HG03139 (cell line): ENCODE measurements around the gene DZIP1.
A peak's percentile ranks its signal among the peaks of the same experiment; 100 is the strongest.
"Not testable (repeated sequence)": the region's sequence is repeated elsewhere in the genome, so short reads cannot be mapped to it uniquely, and the experiment has no call there.

Experiments
- ATAC-seq: cut with Tn5 transposase; IDR thresholded peaks from one replicate; pipeline ENCODE4 v1.9.1; 2021; ENCODE audit not compliant: unreplicated experiment

Gene DZIP1, protein sequence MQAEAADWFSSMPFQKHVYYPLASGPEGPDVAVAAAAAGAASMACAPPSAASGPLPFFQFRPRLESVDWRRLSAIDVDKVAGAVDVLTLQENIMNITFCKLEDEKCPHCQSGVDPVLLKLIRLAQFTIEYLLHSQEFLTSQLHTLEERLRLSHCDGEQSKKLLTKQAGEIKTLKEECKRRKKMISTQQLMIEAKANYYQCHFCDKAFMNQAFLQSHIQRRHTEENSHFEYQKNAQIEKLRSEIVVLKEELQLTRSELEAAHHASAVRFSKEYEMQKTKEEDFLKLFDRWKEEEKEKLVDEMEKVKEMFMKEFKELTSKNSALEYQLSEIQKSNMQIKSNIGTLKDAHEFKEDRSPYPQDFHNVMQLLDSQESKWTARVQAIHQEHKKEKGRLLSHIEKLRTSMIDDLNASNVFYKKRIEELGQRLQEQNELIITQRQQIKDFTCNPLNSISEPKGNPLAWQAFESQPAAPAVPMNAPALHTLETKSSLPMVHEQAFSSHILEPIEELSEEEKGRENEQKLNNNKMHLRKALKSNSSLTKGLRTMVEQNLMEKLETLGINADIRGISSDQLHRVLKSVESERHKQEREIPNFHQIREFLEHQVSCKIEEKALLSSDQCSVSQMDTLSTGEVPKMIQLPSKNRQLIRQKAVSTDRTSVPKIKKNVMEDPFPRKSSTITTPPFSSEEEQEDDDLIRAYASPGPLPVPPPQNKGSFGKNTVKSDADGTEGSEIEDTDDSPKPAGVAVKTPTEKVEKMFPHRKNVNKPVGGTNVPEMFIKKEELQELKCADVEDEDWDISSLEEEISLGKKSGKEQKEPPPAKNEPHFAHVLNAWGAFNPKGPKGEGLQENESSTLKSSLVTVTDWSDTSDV

GRCh38 chr13:95644601-95645052, at the start of gene DZIP1:
Gene DZIP1, minus strand, starts transcription at chr13:95644706. Its CDS starts 2,677 bp downstream, at chr13:95642029.
- peak; percentile 49 for ATAC-seq

DNA sequence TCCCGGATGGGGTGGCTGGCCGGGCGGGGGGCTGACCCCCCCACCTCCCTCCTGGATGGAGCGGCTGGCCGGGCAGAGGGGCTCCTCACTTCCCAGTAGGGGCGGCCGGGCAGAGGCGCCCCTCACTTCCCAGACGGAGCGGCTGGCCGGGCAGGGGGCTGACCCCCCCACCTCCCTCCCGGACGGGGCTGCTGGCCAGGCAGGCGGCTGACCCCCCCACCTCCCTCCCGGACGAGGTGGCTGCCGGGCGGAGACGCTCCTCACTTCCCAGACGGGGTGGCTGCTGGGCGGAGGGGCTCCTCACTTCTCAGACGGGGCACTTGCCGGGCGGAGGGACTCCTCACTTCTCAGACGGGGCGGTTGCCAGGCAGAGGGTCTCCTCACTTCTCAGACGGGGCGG, 46.5 kb upstream of the DZIP1 start:
- ATAC-seq: not testable (repeated sequence)

DNA sequence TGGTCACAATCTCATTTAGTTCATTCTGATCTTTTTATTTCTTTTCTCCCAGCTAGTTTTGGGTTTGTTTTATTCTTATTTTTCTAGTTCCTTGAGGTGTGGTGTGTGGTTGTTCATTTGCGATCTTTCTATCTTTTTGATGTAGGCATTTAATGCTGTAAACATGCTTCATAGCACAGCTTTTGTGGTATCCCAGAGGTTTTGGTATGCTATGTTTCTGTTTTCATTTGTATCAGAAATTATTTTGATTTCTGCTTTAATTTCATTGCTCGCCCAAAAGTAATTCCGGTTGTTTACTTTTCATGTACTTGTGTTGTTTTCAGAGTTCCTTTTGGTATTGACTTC, 45.0 kb upstream of the DZIP1 start:
- no peak for ATAC-seq

DNA sequence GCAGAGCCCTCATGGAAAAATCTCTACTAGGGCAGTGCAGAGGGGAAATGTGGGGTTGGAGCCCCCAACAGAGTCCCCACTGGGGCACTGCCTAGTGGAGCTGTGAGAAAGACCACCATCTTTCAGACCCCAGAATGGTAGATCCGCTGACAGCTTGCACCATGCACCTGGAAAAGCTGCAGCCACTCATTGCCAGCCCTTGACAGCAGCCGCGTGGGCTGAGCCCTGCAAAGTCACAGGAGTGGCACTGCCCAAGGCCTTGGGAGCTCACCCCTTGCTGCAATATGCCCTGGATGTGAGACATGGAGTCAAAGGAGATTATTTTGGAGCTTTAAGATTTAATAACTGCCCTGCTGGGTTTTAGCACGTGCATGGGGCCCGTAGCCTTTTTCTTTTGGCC, 40.5 kb upstream of the DZIP1 start:
- ATAC-seq: not testable (repeated sequence)

DNA sequence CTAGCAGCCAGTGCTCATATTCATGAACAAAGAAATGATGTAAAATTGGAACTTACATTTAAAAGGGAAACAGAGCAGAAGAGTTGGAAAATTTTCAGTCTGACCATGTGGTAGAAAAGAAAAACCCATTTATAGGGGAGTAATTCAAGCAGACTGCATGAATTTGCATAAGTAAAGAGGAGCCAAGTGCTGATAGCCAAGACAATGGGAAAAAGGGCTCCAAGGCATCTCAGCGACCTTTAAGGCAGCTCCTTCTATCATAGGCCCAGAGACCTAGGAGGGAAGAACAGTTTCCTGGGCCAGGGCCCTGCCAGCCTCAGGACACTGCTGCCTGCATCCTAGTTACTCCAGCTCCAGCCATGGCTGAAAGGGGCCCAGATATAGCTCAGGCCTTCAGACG, 39.9 kb upstream of the DZIP1 start:
- ATAC-seq: no peak

DNA sequence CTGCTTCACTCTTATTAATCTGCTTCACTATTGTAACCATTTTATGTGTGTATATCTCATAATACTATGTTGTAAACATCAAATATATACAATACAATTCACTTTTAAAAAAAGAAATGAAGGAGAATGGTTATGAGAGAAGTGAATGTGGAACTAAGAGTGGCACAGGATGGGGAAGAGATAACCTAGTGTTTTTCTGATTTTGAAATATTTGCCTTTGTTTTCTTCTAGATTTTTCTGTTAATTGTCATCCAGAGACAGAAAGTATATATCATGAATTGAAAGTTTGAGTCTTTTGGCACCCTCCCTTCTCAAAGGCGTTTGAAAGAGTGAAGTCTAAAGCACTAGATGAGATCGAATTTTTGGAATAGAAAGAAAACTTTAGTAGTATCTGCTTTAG, 35.2 kb upstream of the DZIP1 start:
- ATAC-seq: no peak

GRCh38 chr13:95678967-95679366, 34.5 kb upstream of the DZIP1 start:
- ATAC-seq: no peak

- ATAC-seq: no peak
Observed at GRCh38 chr13:95677564-95678266, 33.2 kb upstream of the DZIP1 start.

DNA sequence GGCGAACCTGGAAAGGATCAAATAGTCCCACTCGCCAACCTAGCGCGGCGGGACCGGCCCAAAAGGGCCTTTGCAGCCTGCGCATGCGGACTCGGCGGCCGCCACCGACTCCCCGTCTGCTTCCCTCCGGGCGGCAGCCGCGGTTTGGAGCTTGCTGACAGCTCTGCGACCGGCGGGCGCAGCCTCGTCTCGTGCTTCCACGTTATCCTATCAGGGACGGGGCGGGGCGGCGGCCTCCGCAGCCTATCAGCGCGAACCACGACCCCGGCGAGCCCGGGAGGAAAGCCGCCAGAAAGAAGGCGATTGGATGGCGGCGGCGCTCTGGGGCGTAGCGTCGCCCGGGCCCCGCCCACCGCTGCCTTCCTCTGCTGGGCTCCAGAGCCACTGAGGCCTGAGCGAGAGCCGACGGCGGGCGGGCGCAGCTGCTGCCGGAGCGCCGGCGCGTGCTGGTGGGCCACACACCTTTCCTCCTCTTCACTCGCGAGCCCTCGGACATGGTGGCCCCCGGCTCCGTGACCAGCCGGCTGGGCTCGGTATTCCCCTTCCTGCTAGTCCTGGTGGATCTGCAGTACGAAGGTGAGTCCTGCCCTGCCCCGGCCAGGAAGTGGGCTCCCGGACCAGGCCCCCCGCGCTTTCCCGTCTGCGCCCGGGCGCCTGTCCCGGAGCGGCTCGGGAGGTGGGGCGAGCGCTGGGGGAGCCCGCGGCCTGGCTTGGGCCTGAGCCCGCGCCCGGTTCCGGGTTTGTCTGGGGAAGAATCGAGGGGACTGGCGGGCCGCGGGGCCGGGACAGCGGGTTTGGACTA, 32.5 kb upstream of the DZIP1 start, which contains the start of gene DNAJC3:
Gene DNAJC3, plus strand, starts transcription at position 378 of the 802 bp plus-strand sequence. Its CDS starts 117 bp downstream, at position 495.
- peak; percentile 93 for ATAC-seq

DNA sequence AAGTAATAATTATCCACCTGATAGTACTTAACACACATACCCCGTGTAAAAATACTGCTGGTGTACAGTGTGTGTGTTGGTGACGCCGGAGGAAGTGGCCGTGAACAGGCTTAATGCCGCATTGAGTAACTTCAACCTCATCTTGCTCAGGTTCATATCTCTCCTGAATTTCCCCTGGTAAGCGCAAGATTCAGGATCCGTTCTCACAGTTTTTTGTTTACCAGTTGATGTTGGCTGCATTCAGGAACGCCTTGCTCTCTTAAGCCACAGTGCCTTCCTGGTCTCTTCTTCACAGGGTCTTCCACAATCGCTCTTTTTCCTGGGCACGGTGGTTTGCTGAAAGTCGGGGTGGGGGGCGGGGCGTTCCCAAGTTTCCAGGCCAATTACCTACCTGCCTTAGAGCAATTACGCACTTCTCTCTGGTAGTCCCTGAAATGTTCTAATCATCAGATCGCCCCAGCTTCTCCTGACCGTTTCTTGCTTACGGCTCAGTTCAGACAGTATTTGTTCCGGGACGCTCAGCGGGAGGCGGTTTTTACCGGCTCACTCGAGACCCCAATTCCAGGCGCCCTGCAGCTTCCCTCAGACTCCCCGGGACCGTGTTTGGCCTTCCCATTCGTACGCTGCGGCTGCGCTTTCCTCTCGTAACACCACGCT, 31.7 kb upstream of the DZIP1 start:
- no peak for ATAC-seq

GRCh38 chr13:95671597-95671996, 27.1 kb upstream of the DZIP1 start:
- no peak for ATAC-seq

- ATAC-seq: not testable (repeated sequence)
Observed at GRCh38 chr13:95667235-95667634, 22.7 kb upstream of the DZIP1 start.

GRCh38 chr13:95660981-95661581, 16.6 kb upstream of the DZIP1 start:
- no peak for ATAC-seq

GRCh38 chr13:95659500-95659899, 15.0 kb upstream of the DZIP1 start:
- no peak for ATAC-seq

GRCh38 chr13:95656386-95657015, 12.0 kb upstream of the DZIP1 start:
- ATAC-seq: no peak

DNA sequence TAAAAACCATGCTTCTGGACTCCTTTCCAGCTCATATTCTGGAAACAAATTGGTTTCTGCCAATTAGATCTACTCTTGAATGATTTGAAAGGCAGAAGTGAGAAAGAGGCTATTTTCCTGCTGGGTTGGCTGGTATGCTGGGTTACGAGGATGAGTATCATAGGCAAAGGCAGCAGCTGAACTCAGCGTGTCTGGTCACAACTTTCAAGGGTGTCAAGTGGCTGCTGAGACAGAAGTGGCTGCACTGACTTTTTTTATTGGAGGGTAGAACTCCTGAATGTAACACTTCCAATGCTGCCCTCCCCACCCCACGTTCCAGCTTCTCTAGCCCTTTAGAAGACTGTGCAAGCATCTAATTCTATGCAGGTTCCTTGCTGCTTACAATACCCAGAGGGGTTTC, 8.3 kb upstream of the DZIP1 start:
- ATAC-seq: no peak

DNA sequence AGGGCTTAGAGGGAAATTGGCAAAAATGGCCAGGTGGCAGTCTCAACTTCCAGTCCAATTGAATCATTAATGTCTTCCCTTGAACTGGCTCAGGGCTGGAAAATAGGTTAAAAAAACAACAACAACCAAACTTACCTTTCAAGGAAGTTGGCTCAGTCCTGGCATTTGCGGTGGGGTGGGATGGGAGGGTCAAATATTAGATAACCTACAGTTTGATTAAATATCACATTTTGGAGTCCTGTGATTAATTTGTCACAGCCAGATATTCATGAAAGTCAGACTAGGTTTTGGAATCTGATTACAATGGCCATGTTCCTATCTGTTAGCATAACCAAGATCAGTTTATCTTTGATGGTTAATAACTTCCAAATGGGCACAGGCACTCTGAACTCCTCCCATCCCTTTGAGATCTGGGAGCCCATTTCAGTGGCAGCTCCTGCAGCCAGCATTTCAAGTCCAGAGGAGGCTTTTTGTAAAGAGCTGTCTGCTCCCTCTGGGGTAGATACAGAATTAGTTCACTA, 7.8 kb upstream of the DZIP1 start:
- no peak for ATAC-seq

GRCh38 chr13:95650696-95651095, 6.2 kb upstream of the DZIP1 start:
- no peak for ATAC-seq

DNA sequence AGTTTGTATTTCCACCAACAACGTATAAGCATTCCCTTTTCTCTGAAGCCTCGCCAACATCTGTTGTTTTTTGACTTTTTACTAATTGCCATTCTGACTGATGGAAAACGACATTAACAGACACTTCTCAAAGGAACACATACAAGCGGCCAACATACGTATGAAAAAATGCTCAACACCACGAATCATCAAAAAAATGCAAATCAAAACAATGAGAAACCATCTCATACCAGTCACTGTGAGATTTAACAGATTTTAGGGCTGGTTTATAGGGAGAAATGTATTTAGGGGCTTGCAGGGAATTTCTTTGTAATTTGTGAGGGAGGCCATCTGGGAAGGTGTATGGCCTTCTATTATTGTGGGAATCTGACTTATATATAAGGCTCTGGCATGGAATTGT, 2.8 kb upstream of the DZIP1 start:
- ATAC-seq: no peak
